A549 (cell line): ENCODE data around the gene TTC7B.

Experiments used
- CHD2 ChIP-seq: fragments of 150-350 bp; IDR thresholded peaks from 2 replicates; pipeline ENCODE4 v1.6.1; 2014; ENCODE audit warnings: low read length; ENCODE audit not compliant: partially characterized antibody
- HOXA7 ChIP-seq: fragments of 250-450 bp; sonication (Bioruptor Pico); IDR thresholded peaks from 2 replicates; pipeline ENCODE4 v1.5.0; 2020; ENCODE audit warnings: mild to moderate bottlenecking, moderate library complexity
- POLR2A ChIP-seq: IDR thresholded peaks from 2 replicates; pipeline ENCODE4 v1.6.1; 2012; ENCODE audit warnings: mild to moderate bottlenecking, low read length
- SMC3 ChIP-seq: fragments of >200 bp; sonication (Bioruptor Twin); formaldehyde crosslinking; IDR thresholded peaks from 3 replicates; pipeline ENCODE4 v1.6.1; 2018; ENCODE audit warnings: inconsistent platforms
- TF ChIP-seq, protein P1 (sequence below): fragments of 200-600 bp; sonication (generic); IDR thresholded peaks from 2 replicates; pipeline ENCODE4 v1.6.1; 2016; ENCODE audit warnings: antibody characterized with exemption, mild to moderate bottlenecking, moderate library complexity
- TF ChIP-seq, protein P2 (sequence below): fragments of >200 bp; sonication (Bioruptor Twin); formaldehyde crosslinking; IDR thresholded peaks from 3 replicates; pipeline ENCODE4 v1.5.1; 2016

DNA sequence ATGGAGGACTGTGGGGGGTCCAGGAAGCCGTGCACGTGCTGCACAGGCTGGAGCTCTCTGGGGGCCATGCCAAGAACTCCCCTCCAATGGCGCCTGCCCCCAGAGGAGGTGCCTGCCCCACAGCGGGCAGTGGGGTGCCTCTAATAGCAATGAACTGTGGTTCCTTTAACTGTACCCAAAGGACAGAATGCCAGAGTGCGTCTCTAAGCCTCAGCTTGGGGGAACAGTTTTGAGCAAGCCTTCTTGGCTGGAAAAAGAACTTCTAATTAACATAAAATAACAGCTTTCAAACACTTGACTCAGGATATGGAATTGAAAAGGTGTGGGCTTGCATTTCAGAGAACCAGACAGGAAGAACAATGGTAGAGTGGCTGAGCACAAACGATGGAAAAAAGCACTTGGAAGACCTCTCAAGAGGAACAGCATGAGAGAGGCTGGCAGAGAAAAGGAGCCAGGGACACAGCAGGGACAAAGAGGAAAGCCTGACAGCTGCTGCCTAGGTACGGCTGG is 195.6 kb downstream of the TTC7B start:
- TF ChIP-seq, protein P1, sequence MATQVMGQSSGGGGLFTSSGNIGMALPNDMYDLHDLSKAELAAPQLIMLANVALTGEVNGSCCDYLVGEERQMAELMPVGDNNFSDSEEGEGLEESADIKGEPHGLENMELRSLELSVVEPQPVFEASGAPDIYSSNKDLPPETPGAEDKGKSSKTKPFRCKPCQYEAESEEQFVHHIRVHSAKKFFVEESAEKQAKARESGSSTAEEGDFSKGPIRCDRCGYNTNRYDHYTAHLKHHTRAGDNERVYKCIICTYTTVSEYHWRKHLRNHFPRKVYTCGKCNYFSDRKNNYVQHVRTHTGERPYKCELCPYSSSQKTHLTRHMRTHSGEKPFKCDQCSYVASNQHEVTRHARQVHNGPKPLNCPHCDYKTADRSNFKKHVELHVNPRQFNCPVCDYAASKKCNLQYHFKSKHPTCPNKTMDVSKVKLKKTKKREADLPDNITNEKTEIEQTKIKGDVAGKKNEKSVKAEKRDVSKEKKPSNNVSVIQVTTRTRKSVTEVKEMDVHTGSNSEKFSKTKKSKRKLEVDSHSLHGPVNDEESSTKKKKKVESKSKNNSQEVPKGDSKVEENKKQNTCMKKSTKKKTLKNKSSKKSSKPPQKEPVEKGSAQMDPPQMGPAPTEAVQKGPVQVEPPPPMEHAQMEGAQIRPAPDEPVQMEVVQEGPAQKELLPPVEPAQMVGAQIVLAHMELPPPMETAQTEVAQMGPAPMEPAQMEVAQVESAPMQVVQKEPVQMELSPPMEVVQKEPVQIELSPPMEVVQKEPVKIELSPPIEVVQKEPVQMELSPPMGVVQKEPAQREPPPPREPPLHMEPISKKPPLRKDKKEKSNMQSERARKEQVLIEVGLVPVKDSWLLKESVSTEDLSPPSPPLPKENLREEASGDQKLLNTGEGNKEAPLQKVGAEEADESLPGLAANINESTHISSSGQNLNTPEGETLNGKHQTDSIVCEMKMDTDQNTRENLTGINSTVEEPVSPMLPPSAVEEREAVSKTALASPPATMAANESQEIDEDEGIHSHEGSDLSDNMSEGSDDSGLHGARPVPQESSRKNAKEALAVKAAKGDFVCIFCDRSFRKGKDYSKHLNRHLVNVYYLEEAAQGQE, result no peak
- TF ChIP-seq, protein P2, sequence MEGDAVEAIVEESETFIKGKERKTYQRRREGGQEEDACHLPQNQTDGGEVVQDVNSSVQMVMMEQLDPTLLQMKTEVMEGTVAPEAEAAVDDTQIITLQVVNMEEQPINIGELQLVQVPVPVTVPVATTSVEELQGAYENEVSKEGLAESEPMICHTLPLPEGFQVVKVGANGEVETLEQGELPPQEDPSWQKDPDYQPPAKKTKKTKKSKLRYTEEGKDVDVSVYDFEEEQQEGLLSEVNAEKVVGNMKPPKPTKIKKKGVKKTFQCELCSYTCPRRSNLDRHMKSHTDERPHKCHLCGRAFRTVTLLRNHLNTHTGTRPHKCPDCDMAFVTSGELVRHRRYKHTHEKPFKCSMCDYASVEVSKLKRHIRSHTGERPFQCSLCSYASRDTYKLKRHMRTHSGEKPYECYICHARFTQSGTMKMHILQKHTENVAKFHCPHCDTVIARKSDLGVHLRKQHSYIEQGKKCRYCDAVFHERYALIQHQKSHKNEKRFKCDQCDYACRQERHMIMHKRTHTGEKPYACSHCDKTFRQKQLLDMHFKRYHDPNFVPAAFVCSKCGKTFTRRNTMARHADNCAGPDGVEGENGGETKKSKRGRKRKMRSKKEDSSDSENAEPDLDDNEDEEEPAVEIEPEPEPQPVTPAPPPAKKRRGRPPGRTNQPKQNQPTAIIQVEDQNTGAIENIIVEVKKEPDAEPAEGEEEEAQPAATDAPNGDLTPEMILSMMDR, result no peak
- TF ChIP-seq SMC3 (no peak), HOXA7 (no peak), CHD2 (no peak), POLR2A (no peak)
